ENCODE measurements around the gene SCYL1.
"Not testable (repeated sequence)": the region's sequence is repeated elsewhere in the genome, so short reads cannot be mapped to it uniquely, and the experiment has no call there.

SCYL1 gene

GRCh38 chr11:65500387-65501185 lies 24.3 kb upstream of the SCYL1 start:
- Mint-ChIP-seq H3K27ac (no peak overlapping the region), H3K36me3 (peaks cover 2% of the 10 kb centered on the region), H3K9me3 (no peaks in the 10 kb centered on the region), H3K4me3 (no peak overlapping the region), H3K4me1 (peaks cover 41% of the 10 kb centered on the region), H3K27me3 (no peaks in the 10 kb centered on the region)
- no peak for ATAC-seq

GRCh38 chr11:65501186-65501471 lies 23.8 kb upstream of the SCYL1 start:
- Mint-ChIP-seq H3K27ac (no peak overlapping the region), H3K9me3 (no peaks in the 10 kb centered on the region), H3K27me3 (no peaks in the 10 kb centered on the region), H3K4me3 (no peak overlapping the region), H3K4me1 (peaks cover 43% of the 10 kb centered on the region), H3K36me3 (peaks cover 8% of the 10 kb centered on the region)
- no peak for ATAC-seq

DNA sequence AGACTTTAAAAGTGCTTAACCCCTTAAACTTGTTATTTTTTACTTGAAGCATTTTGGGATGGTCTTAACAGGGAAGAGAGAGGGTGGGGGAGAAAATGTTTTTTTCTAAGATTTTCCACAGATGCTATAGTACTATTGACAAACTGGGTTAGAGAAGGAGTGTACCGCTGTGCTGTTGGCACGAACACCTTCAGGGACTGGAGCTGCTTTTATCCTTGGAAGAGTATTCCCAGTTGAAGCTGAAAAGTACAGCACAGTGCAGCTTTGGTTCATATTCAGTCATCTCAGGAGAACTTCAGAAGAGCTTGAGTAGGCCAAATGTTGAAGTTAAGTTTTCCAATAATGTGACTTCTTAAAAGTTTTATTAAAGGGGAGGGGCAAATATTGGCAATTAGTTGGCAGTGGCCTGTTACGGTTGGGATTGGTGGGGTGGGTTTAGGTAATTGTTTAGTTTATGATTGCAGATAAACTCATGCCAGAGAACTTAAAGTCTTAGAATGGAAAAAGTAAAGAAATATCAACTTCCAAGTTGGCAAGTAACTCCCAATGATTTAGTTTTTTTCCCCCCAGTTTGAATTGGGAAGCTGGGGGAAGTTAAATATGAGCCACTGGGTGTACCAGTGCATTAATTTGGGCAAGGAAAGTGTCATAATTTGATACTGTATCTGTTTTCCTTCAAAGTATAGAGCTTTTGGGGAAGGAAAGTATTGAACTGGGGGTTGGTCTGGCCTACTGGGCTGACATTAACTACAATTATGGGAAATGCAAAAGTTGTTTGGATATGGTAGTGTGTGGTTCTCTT lies 23.2 kb upstream of the SCYL1 start:
- Mint-ChIP-seq H3K27ac (no peak overlapping the region), H3K4me3 (no peak overlapping the region), H3K9me3 (no peaks in the 10 kb centered on the region), H3K36me3 (peaks cover 13% of the 10 kb centered on the region), H3K4me1 (peaks cover 43% of the 10 kb centered on the region), H3K27me3 (no peaks in the 10 kb centered on the region)
- no peak for ATAC-seq

DNA sequence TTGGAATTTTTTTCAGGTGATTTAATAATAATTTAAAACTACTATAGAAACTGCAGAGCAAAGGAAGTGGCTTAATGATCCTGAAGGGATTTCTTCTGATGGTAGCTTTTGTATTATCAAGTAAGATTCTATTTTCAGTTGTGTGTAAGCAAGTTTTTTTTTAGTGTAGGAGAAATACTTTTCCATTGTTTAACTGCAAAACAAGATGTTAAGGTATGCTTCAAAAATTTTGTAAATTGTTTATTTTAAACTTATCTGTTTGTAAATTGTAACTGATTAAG lies 22.7 kb upstream of the SCYL1 start:
- peaks cover 43% of the 10 kb centered on the region for H3K4me1 Mint-ChIP-seq
- H3K27ac Mint-ChIP-seq = no peak overlapping the region
- no peak overlapping the region for H3K4me3 Mint-ChIP-seq
- peaks cover 18% of the 10 kb centered on the region for H3K36me3 Mint-ChIP-seq
- no peaks in the 10 kb centered on the region for H3K27me3 Mint-ChIP-seq
- ATAC-seq = no peak
- H3K9me3 Mint-ChIP-seq = no peaks in the 10 kb centered on the region

DNA sequence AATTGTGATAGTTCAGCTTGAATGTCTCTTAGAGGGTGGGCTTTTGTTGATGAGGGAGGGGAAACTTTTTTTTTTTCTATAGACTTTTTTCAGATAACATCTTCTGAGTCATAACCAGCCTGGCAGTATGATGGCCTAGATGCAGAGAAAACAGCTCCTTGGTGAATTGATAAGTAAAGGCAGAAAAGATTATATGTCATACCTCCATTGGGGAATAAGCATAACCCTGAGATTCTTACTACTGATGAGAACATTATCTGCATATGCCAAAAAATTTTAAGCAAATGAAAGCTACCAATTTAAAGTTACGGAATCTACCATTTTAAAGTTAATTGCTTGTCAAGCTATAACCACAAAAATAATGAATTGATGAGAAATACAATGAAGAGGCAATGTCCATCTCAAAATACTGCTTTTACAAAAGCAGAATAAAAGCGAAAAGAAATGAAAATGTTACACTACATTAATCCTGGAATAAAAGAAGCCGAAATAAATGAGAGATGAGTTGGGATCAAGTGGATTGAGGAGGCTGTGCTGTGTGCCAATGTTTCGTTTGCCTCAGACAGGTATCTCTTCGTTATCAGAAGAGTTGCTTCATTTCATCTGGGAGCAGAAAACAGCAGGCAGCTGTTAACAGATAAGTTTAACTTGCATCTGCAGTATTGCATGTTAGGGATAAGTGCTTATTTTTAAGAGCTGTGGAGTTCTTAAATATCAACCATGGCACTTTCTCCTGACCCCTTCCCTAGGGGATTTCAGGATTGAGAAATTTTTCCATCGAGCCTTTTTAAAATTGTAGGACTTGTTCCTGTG lies 22.1 kb upstream of the SCYL1 start:
- Mint-ChIP-seq H3K9me3 (no peaks in the 10 kb centered on the region), H3K27ac (no peak overlapping the region), H3K27me3 (no peaks in the 10 kb centered on the region), H3K4me3 (no peak overlapping the region), H3K4me1 (peaks cover 47% of the 10 kb centered on the region), H3K36me3 (peaks cover 18% of the 10 kb centered on the region)
- ATAC-seq = no peak

GRCh38 chr11:65503368-65503948 lies 21.4 kb upstream of the SCYL1 start:
- H3K4me1 Mint-ChIP-seq = peaks cover 49% of the 10 kb centered on the region
- no peak overlapping the region for H3K27ac Mint-ChIP-seq
- H3K9me3 Mint-ChIP-seq = no peaks in the 10 kb centered on the region
- ATAC-seq = no peak
- H3K27me3 Mint-ChIP-seq = no peaks in the 10 kb centered on the region
- H3K36me3 Mint-ChIP-seq = peaks cover 18% of the 10 kb centered on the region
- H3K4me3 Mint-ChIP-seq = no peak overlapping the region

GRCh38 chr11:65503949-65504673 lies 20.8 kb upstream of the SCYL1 start:
- Mint-ChIP-seq H3K27ac (no peak overlapping the region), H3K4me1 (peaks cover 49% of the 10 kb centered on the region), H3K27me3 (no peaks in the 10 kb centered on the region)

GRCh38 chr11:65504674-65505465 lies 20.0 kb upstream of the SCYL1 start:
- no peak for ATAC-seq
- H3K36me3 Mint-ChIP-seq = peaks cover 18% of the 10 kb centered on the region
- peaks cover 49% of the 10 kb centered on the region for H3K4me1 Mint-ChIP-seq
- H3K27ac Mint-ChIP-seq = no peak overlapping the region
- H3K4me3 Mint-ChIP-seq = no peak overlapping the region
- H3K27me3 Mint-ChIP-seq = no peaks in the 10 kb centered on the region
- no peaks in the 10 kb centered on the region for H3K9me3 Mint-ChIP-seq

More at GRCh38 chr11:65503949-65504673, 20.8 kb upstream of the SCYL1 start:
- Mint-ChIP-seq H3K4me3 (no peak overlapping the region), H3K36me3 (peaks cover 18% of the 10 kb centered on the region), H3K9me3 (no peaks in the 10 kb centered on the region)
- no peak for ATAC-seq

DNA sequence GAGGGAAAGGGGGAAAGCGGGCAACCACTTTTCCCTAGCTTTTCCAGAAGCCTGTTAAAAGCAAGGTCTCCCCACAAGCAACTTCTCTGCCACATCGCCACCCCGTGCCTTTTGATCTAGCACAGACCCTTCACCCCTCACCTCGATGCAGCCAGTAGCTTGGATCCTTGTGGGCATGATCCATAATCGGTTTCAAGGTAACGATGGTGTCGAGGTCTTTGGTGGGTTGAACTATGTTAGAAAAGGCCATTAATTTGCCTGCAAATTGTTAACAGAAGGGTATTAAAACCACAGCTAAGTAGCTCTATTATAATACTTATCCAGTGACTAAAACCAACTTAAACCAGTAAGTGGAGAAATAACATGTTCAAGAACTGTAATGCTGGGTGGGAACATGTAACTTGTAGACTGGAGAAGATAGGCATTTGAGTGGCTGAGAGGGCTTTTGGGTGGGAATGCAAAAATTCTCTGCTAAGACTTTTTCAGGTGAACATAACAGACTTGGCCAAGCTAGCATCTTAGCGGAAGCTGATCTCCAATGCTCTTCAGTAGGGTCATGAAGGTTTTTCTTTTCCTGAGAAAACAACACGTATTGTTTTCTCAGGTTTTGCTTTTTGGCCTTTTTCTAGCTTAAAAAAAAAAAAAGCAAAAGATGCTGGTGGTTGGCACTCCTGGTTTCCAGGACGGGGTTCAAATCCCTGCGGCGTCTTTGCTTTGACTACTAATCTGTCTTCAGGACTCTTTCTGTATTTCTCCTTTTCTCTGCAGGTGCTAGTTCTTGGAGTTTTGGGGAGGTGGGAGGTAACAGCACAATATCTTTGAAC lies 19.2 kb upstream of the SCYL1 start:
- no peak for ATAC-seq
- Mint-ChIP-seq H3K9me3 (no peaks in the 10 kb centered on the region), H3K4me1 (peaks cover 54% of the 10 kb centered on the region), H3K27ac (no peak overlapping the region), H3K36me3 (peaks cover 18% of the 10 kb centered on the region), H3K27me3 (no peaks in the 10 kb centered on the region), H3K4me3 (no peak overlapping the region)

GRCh38 chr11:65506290-65506771 lies 18.6 kb upstream of the SCYL1 start:
- no peaks in the 10 kb centered on the region for H3K27me3 Mint-ChIP-seq
- H3K36me3 Mint-ChIP-seq = peaks cover 18% of the 10 kb centered on the region
- no peak for ATAC-seq
- no peak overlapping the region for H3K4me3 Mint-ChIP-seq
- H3K4me1 Mint-ChIP-seq = peaks cover 56% of the 10 kb centered on the region
- H3K9me3 Mint-ChIP-seq = no peaks in the 10 kb centered on the region
- no peak overlapping the region for H3K27ac Mint-ChIP-seq

- peaks cover 18% of the 10 kb centered on the region for H3K36me3 Mint-ChIP-seq
- H3K27ac Mint-ChIP-seq = no peak overlapping the region
- no peaks in the 10 kb centered on the region for H3K9me3 Mint-ChIP-seq
- no peaks in the 10 kb centered on the region for H3K27me3 Mint-ChIP-seq
- peak; percentile 77 for ATAC-seq
- no peak overlapping the region for H3K4me3 Mint-ChIP-seq
- peaks cover 56% of the 10 kb centered on the region for H3K4me1 Mint-ChIP-seq
Measured at GRCh38 chr11:65506772-65507505, 17.9 kb upstream of the SCYL1 start.

DNA sequence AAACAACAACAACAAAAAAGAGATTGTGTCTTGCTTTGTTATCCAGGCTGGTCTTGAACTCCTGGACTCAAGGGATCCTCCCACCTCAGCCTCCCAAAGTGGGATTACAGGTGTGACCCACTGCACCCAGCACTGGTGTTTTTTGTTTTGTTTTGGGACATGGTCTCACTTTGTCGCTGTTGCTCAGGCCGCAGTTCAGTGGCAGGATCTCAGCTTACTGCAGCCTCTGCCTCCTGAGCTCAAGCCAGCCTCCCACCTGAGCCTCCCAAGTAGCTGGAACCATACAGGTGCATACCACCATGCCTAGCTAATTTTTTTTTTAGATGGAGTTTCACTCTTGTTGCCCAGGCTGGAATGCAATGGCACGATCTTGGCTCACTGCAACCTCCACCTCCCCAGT lies 12.6 kb upstream of the SCYL1 start:
- H3K4me3 Mint-ChIP-seq, H3K27ac Mint-ChIP-seq, H3K36me3 Mint-ChIP-seq, H3K9me3 Mint-ChIP-seq, H3K27me3 Mint-ChIP-seq, ATAC-seq: not testable (repeated sequence)
- H3K4me1 Mint-ChIP-seq = peaks cover 24% of the 10 kb centered on the region
